ENCODE data around the gene CISD3.

DNA sequence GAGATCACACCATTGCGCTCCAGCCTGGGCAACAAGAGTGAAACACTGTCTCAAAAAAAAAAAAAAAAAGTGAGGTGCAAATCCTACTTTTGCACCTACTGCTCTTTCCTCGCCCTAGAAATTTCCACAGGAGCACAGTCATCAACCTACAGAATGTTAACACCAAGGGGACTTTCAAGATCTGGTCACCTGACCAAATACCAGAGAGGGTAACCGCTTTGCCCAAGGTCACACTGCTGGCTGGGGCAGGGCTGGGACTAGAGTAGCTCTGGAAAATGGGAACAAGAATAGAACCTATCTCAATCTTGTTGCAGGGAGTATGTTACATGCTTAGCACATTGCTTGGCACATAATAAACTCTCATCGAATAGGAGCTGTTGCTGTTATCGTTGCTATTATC, 31.4 kb upstream of the CISD3 start:
- TF ChIP-seq CTCF (IDR thresholded peaks at IDR 0.05) = no peak
- TF ChIP-seq POLR2A (IDR thresholded peaks at IDR 0.05) = no peak
